Bronchial smooth muscle cell (primary cell): ENCODE results near the gene SLC4A8. TPM values are rescaled to one million over a fixed set of nuclear protein-coding genes. Genes with fewer than 3 reads are reported as not detected.

Experiments
- total RNA-seq: library from RNA; depleted of rRNA; stranded (reverse); fragments of >200 nt; gene quantifications from 2 replicates; pipeline ENCODE4 v1.2.1, GENCODE V29; 2014

The SLC4A8 gene
- total RNA-seq = 3.0 and 7.6 TPM in 2 replicates

GRCh38 chr12:51424662-51425539, at the start of gene SLC4A8:
Gene SLC4A8, plus strand, starts transcription at chr12:51424831. Its CDS starts 157 bp downstream, at chr12:51424988.

GRCh38 chr12:51391283-51392123, 33.1 kb upstream of the SLC4A8 start, which contains the start of gene GALNT6:
Gene GALNT6, minus strand, starts transcription at chr12:51391406. Its CDS starts 11,625 bp downstream, at chr12:51379781.

Other genes starting within 250 kb of the SLC4A8 start
- 1.6 and 2.6 TPM in 2 replicates for gene POU6F1, start 206.8 kb upstream of the SLC4A8 start, total RNA-seq
- gene DAZAP2, start 186.0 kb upstream of the SLC4A8 start, total RNA-seq = 43.8 and 44.4 TPM in 2 replicates
- gene SMAGP, start 154.4 kb upstream of the SLC4A8 start, total RNA-seq = 6.0 and 8.2 TPM in 2 replicates
- gene BIN2, start 100.7 kb upstream of the SLC4A8 start, total RNA-seq = not detected in 2 replicates
- not detected in 2 replicates for gene CELA1, start 78.2 kb upstream of the SLC4A8 start, total RNA-seq
- gene GALNT6, start 33.4 kb upstream of the SLC4A8 start, total RNA-seq = 18.2 and 71.2 TPM in 2 replicates
- gene SCN8A, start 166.4 kb downstream of the SLC4A8 start, total RNA-seq = 6.3 and 13.6 TPM in 2 replicates